OCI-LY1 (cell line): ENCODE results near the gene RGS16.

ENCODE experiments used
- H2AFZ ChIP-seq: fragments of 200-600 bp; sonication (generic), shearing (Covaris generic); 2 replicates; pipeline ENCODE4 v1.6.0; 2014; ENCODE audit warnings: antibody characterized with exemption, mild to moderate bottlenecking, low read length
- H3F3A ChIP-seq: fragments of 200-600 bp; sonication (generic), shearing (Covaris generic); 2 replicates; pipeline ENCODE4 v1.6.0; 2014; ENCODE audit warnings: mild to moderate bottlenecking, antibody characterized with exemption, low read length, moderate library complexity; ENCODE audit not compliant: insufficient read depth
- H3K27ac ChIP-seq: fragments of 200-600 bp; sonication (generic); 2 replicates; pipeline ENCODE4 v1.5.1; 2014; ENCODE audit warnings: low read length, mixed run types, mild to moderate bottlenecking, low read depth; ENCODE audit not compliant: poor library complexity, severe bottlenecking
- H3K27me3 ChIP-seq: fragments of 200-600 bp; sonication (generic); 2 replicates; pipeline ENCODE4 v1.6.0; 2014; ENCODE audit warnings: antibody characterized with exemption, mild to moderate bottlenecking, low read length, moderate library complexity; ENCODE audit not compliant: insufficient read depth
- H3K36me3 ChIP-seq: fragments of 200-600 bp; sonication (generic); 2 replicates; pipeline ENCODE4 v1.6.1; 2014; ENCODE audit warnings: mild to moderate bottlenecking, antibody characterized with exemption, low read length, moderate library complexity, mixed read lengths; ENCODE audit not compliant: insufficient read depth
- H3K4me1 ChIP-seq: fragments of 200-600 bp; sonication (generic); 2 replicates; pipeline ENCODE4 v1.5.1; 2014; ENCODE audit warnings: mild to moderate bottlenecking, low read length, moderate library complexity; ENCODE audit not compliant: insufficient read depth, severe bottlenecking
- H3K4me2 ChIP-seq: fragments of 200-600 bp; sonication (generic), shearing (Covaris generic); 2 replicates; pipeline ENCODE4 v1.6.1; 2014; ENCODE audit warnings: low read length
- H3K4me3 ChIP-seq: fragments of 200-600 bp; sonication (generic); 2 replicates; pipeline ENCODE4 v1.5.1; 2014; ENCODE audit warnings: low read length, low read depth, mild to moderate bottlenecking, mixed read lengths; ENCODE audit not compliant: poor library complexity, severe bottlenecking
- H3K79me2 ChIP-seq: fragments of 200-600 bp; shearing (Covaris generic); 2 replicates; pipeline ENCODE4 v1.6.1; 2016; ENCODE audit warnings: mixed run types, low read length, mixed read lengths; ENCODE audit not compliant: insufficient read depth
- H3K9ac ChIP-seq: fragments of 200-600 bp; sonication (generic), shearing (Covaris generic); 2 replicates; pipeline ENCODE4 v1.6.1; 2014; ENCODE audit warnings: mild to moderate bottlenecking, low read length, mixed read lengths
- H3K9me2 ChIP-seq: fragments of 200-600 bp; sonication (generic), shearing (Covaris generic); 2 replicates; pipeline ENCODE4 v1.6.1; 2014; ENCODE audit warnings: low read depth, mild to moderate bottlenecking, low read length, mixed read lengths
- H3K9me3 ChIP-seq: fragments of 200-600 bp; shearing (Covaris generic); 2 replicates; pipeline ENCODE4 v1.6.1; 2014; ENCODE audit warnings: low read length, mixed read lengths
- H4K20me1 ChIP-seq: fragments of 200-600 bp; sonication (generic), shearing (Covaris generic); 2 replicates; pipeline ENCODE4 v1.6.0; 2016; ENCODE audit warnings: mild to moderate bottlenecking, low read length; ENCODE audit not compliant: insufficient read depth
- EZH2 ChIP-seq: fragments of 200-600 bp; sonication (generic), shearing (Covaris generic); IDR thresholded peaks from 2 replicates; pipeline ENCODE4 v1.8.0; 2017; ENCODE audit warnings: borderline replicate concordance, mixed run types, mild to moderate bottlenecking, antibody characterized with exemption, low read length, moderate library complexity, mixed read lengths
- TF ChIP-seq, protein P1 (sequence below): fragments of 200-600 bp; sonication (generic), shearing (Covaris generic); IDR thresholded peaks from 2 replicates; pipeline ENCODE4 v1.5.1; 2017; ENCODE audit warnings: mild to moderate bottlenecking, antibody characterized with exemption, low read length, moderate library complexity, mixed read lengths

RGS16 gene

DNA sequence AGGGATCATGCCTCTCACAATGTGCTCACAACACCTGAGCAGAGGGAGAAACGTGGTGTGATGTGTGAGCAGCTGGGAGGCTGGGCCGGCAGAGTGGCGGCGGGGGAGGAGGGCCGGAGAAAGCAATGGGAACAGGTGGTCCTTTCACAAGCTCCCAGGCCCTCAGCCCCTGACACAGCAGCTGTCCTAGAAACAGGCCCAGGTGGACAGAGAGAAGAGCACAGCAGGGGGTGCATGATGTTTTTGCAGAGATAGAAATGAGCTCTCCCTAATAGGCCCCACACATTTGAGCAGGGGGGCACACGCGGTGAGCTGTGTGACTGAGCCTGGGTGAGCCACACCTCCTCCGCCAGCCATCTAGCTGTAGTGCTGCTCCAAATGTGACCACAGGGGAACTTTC is 7.6 kb upstream of the RGS16 start:
- Histone ChIP-seq H3K79me2 (no peaks in the 10 kb centered on the region), H3K4me2 (no peak overlapping the region), H3K4me1 (peaks cover 42% of the 10 kb centered on the region), H2AFZ (no peak overlapping the region), H3K9me2 (no peaks in the 10 kb centered on the region), H3K9me3 (no peaks in the 10 kb centered on the region), H3K4me3 (no peak overlapping the region), H3K36me3 (no peaks in the 10 kb centered on the region), H3F3A (no peaks in the 10 kb centered on the region), H3K27ac (no peak overlapping the region), H4K20me1 (no peaks in the 10 kb centered on the region), H3K27me3 (peaks cover 6% of the 10 kb centered on the region; the same call in 1 of the 2 replicates), H3K9ac (no peak overlapping the region)
- TF ChIP-seq, protein P1, sequence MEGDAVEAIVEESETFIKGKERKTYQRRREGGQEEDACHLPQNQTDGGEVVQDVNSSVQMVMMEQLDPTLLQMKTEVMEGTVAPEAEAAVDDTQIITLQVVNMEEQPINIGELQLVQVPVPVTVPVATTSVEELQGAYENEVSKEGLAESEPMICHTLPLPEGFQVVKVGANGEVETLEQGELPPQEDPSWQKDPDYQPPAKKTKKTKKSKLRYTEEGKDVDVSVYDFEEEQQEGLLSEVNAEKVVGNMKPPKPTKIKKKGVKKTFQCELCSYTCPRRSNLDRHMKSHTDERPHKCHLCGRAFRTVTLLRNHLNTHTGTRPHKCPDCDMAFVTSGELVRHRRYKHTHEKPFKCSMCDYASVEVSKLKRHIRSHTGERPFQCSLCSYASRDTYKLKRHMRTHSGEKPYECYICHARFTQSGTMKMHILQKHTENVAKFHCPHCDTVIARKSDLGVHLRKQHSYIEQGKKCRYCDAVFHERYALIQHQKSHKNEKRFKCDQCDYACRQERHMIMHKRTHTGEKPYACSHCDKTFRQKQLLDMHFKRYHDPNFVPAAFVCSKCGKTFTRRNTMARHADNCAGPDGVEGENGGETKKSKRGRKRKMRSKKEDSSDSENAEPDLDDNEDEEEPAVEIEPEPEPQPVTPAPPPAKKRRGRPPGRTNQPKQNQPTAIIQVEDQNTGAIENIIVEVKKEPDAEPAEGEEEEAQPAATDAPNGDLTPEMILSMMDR, result no peak
- no peak for TF ChIP-seq EZH2

DNA sequence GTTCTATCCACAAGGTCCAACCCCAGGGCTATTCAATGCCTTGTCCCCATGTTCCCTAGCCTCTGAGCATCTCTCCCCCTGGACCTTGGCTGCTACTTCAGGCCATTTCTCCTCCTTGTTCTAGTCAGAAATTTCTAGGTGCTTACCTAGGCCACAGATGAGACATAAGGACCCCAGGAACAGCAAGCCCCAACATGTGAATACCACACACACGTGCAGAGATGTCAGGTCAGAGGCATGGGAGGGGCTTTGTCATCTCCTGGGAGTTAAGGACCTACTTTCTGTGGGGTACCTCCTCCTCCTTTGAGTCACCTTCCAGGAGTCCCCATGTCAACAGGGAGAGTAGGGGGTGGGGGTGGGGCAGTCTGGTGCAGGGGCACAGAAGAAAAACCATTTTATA is 7.1 kb upstream of the RGS16 start:
- H3K27ac ChIP-seq, result no peak overlapping the region
- H3K79me2 ChIP-seq, result no peaks in the 10 kb centered on the region
- H2AFZ ChIP-seq, result no peak overlapping the region
- peaks cover 38% of the 10 kb centered on the region for H3K4me1 ChIP-seq
- H3K4me2 ChIP-seq, result no peak overlapping the region
- H3K9me3 ChIP-seq, result no peaks in the 10 kb centered on the region
- H3K27me3 ChIP-seq, result peaks cover 6% of the 10 kb centered on the region; the same call in 1 of the 2 replicates
- H3F3A ChIP-seq, result no peaks in the 10 kb centered on the region
- H3K36me3 ChIP-seq, result no peaks in the 10 kb centered on the region
- no peak overlapping the region for H3K9ac ChIP-seq
- TF ChIP-seq EZH2, result no peak
- TF ChIP-seq, protein P1, result no peak
- no peaks in the 10 kb centered on the region for H3K9me2 ChIP-seq
- H4K20me1 ChIP-seq, result no peaks in the 10 kb centered on the region
- H3K4me3 ChIP-seq, result no peak overlapping the region

DNA sequence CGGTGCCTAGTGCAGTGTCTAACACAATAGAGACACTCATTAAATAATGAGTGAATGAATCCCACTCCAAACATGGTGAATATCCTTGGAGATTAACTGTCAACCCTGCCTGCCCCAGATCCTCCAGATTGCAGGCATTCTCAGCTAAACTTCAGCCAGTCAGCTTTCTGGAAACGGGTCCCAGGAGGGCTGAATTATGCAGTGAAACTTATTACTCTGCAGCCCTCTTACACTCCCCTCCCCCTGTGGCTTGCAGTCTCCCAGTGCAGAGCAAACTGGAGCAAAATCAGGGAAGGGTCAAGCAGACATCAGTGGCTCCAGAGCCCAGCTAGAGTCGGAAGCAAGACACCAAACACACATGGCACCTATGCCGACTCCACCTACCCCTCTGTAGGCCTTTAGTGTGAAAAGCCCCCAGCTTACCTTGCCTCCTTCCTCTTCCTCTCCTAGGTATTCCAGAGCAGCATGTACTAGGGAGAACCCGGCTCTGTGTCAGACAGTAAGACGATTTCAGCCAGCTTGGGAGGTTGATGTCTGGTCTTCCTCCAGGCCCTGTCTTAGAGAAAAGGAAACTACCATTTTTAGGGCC is 6.5 kb upstream of the RGS16 start:
- no peaks in the 10 kb centered on the region for H4K20me1 ChIP-seq
- H3K36me3 ChIP-seq, result no peaks in the 10 kb centered on the region
- no peak overlapping the region for H2AFZ ChIP-seq
- H3K27ac ChIP-seq, result no peak overlapping the region
- H3K79me2 ChIP-seq, result no peaks in the 10 kb centered on the region
- TF ChIP-seq, protein P1, result no peak
- no peak for TF ChIP-seq EZH2
- H3K9ac ChIP-seq, result no peak overlapping the region
- H3K9me3 ChIP-seq, result no peaks in the 10 kb centered on the region
- peaks cover 6% of the 10 kb centered on the region; the same call in 1 of the 2 replicates for H3K27me3 ChIP-seq
- H3K4me3 ChIP-seq, result no peak overlapping the region
- H3K4me2 ChIP-seq, result no peak overlapping the region
- H3K9me2 ChIP-seq, result no peaks in the 10 kb centered on the region
- H3F3A ChIP-seq, result no peaks in the 10 kb centered on the region
- H3K4me1 ChIP-seq, result peaks cover 31% of the 10 kb centered on the region
